H9 (cell line): ENCODE data around the gene DTD1. TPM values are rescaled to one million over a fixed set of nuclear protein-coding genes. Genes with fewer than 3 reads are reported as not detected.

ENCODE experiments used
- DNase-seq: peaks from one replicate; pipeline ENCODE4 v3.0.0-alpha.2; 2017
- H2AFZ ChIP-seq: one replicate; pipeline ENCODE4 v1.6.1; 2013; ENCODE audit warnings: mild to moderate bottlenecking, low read length, control low read depth, moderate library complexity
- H2AK5ac ChIP-seq: 2 replicates; pipeline ENCODE4 v1.6.1; 2013; ENCODE audit warnings: low read length, control low read depth, mixed read lengths; ENCODE audit not compliant: insufficient read length
- H2BK120ac ChIP-seq: one replicate; pipeline ENCODE4 v1.6.1; 2013; ENCODE audit warnings: low read depth, mild to moderate bottlenecking, low read length, control low read depth, inconsistent platforms; ENCODE audit not compliant: poor library complexity, severe bottlenecking
- H2BK12ac ChIP-seq: 2 replicates; pipeline ENCODE4 v1.6.1; 2013; ENCODE audit warnings: low read length, control low read depth, mixed read lengths, low read depth; ENCODE audit not compliant: insufficient read length
- H2BK15ac ChIP-seq: 2 replicates; pipeline ENCODE4 v1.6.1; 2013; ENCODE audit warnings: low read depth, low read length, control low read depth
- H2BK20ac ChIP-seq: one replicate; pipeline ENCODE4 v1.6.1; 2013; ENCODE audit warnings: low read depth, mild to moderate bottlenecking, low read length, control low read depth, inconsistent platforms; ENCODE audit not compliant: poor library complexity, severe bottlenecking
- H2BK5ac ChIP-seq: 2 replicates; pipeline ENCODE4 v1.6.1; 2013; ENCODE audit warnings: low read length, control low read depth, mixed read lengths; ENCODE audit not compliant: insufficient read length
- H3K14ac ChIP-seq: 2 replicates; pipeline ENCODE4 v1.6.1; 2013; ENCODE audit warnings: low read length, control low read depth; ENCODE audit not compliant: insufficient read depth
- H3K18ac ChIP-seq: 2 replicates; pipeline ENCODE4 v1.6.1; 2013; ENCODE audit warnings: low read depth, mild to moderate bottlenecking, mixed read lengths, low read length, control low read depth; ENCODE audit not compliant: insufficient read length
- H3K23ac ChIP-seq: 2 replicates; pipeline ENCODE4 v1.6.1; 2013; ENCODE audit warnings: low read length, control low read depth, mixed read lengths, low read depth; ENCODE audit not compliant: insufficient read length
- H3K23me2 ChIP-seq: 2 replicates; pipeline ENCODE4 v1.6.1; 2013; ENCODE audit warnings: low read depth, mild to moderate bottlenecking, mixed read lengths, low read length, control low read depth; ENCODE audit not compliant: insufficient read length, poor library complexity, severe bottlenecking
- H3K27ac ChIP-seq: 2 replicates; pipeline ENCODE4 v1.5.1; 2013; ENCODE audit warnings: low read length, control low read depth, mixed read lengths, low read depth; ENCODE audit not compliant: insufficient read length
- H3K27me3 ChIP-seq: 2 replicates; pipeline ENCODE4 v1.6.1; 2013; ENCODE audit warnings: low read length, control low read depth, inconsistent platforms; ENCODE audit not compliant: insufficient read depth
- H3K4ac ChIP-seq: 2 replicates; pipeline ENCODE4 v1.6.1; 2013; ENCODE audit warnings: low read depth, mild to moderate bottlenecking, control low read depth, inconsistent platforms, low read length, moderate library complexity
- H3K4me1 ChIP-seq: 2 replicates; pipeline ENCODE4 v1.6.1; 2013; ENCODE audit warnings: low read length, control low read depth, inconsistent platforms; ENCODE audit not compliant: insufficient read depth
- H3K4me2 ChIP-seq: 2 replicates; pipeline ENCODE4 v1.6.1; 2013; ENCODE audit warnings: low read length, control low read depth, mixed read lengths; ENCODE audit not compliant: insufficient read length, insufficient read depth
- H3K56ac ChIP-seq: 2 replicates; pipeline ENCODE4 v1.6.1; 2013; ENCODE audit warnings: low read depth, mild to moderate bottlenecking, mixed read lengths, low read length, control low read depth; ENCODE audit not compliant: insufficient read length
- H3K79me1 ChIP-seq: 2 replicates; pipeline ENCODE4 v1.6.1; 2013; ENCODE audit warnings: low read depth, mild to moderate bottlenecking, moderate library complexity, low read length, control low read depth, inconsistent platforms; ENCODE audit not compliant: insufficient read depth, poor library complexity, severe bottlenecking
- H3K79me2 ChIP-seq: 2 replicates; pipeline ENCODE4 v1.6.1; 2013; ENCODE audit warnings: low read length, control low read depth, inconsistent platforms; ENCODE audit not compliant: insufficient read depth
- H3K9ac ChIP-seq: 2 replicates; pipeline ENCODE4 v1.6.1; 2013; ENCODE audit warnings: low read length, control low read depth, mixed read lengths; ENCODE audit not compliant: insufficient read length; ENCODE audit errors: extremely low read depth
- H3K9me3 ChIP-seq: one replicate; pipeline ENCODE4 v1.6.1; 2013; ENCODE audit warnings: low read depth, low read length, inconsistent platforms; ENCODE audit not compliant: control insufficient read depth
- H3T11ph ChIP-seq: one replicate; pipeline ENCODE4 v1.6.1; 2013; ENCODE audit warnings: mild to moderate bottlenecking, low read length, control low read depth, inconsistent platforms
- H4K20me1 ChIP-seq: one replicate; pipeline ENCODE4 v1.6.1; 2013; ENCODE audit not compliant: control insufficient read depth, insufficient read length, insufficient read depth
- H4K5ac ChIP-seq: 2 replicates; pipeline ENCODE4 v1.6.1; 2013; ENCODE audit warnings: low read depth, mild to moderate bottlenecking, mixed read lengths, low read length, control low read depth; ENCODE audit not compliant: insufficient read length
- H4K8ac ChIP-seq: replicated peaks from 2 replicates; pipeline ENCODE4 v1.6.1; 2013; ENCODE audit warnings: low read length, control low read depth, mixed read lengths, low read depth; ENCODE audit not compliant: insufficient read length
- H4K91ac ChIP-seq: 2 replicates; pipeline ENCODE4 v1.6.1; 2013; ENCODE audit warnings: low read depth, mild to moderate bottlenecking, moderate library complexity, mixed read lengths, low read length, control low read depth; ENCODE audit not compliant: insufficient read length
- H3K27ac Mint-ChIP-seq, 3 experiments: 2 replicates in 2 of 3; 3 replicates in 1 of 3; pipeline ENCODE4 v1.8.0; 2020 to 2021; ENCODE audit warnings: mixed read lengths in 3 of 3, mild to moderate bottlenecking in 1 of 3, moderate library complexity in 1 of 3
- H3K27me3 Mint-ChIP-seq: 2 replicates; pipeline ENCODE4 v1.8.0; 2021; ENCODE audit warnings: low read depth, mild to moderate bottlenecking, moderate library complexity, mixed read lengths
- H3K36me3 Mint-ChIP-seq, 3 experiments: 2 replicates in 2 of 3; 3 replicates in 1 of 3; pipeline ENCODE4 v1.8.0; 2020 to 2021; ENCODE audit warnings: low read depth in 3 of 3, mixed read lengths in 3 of 3; ENCODE audit not compliant: insufficient read depth in 1 of 3
- H3K4me1 Mint-ChIP-seq, 2 experiments: 2 replicates each; pipeline ENCODE4 v1.8.0; 2020; ENCODE audit warnings: mixed read lengths in 2 of 2
- H3K4me3 Mint-ChIP-seq, 2 experiments: 2 replicates in 1 of 2; 3 replicates in 1 of 2; pipeline ENCODE4 v1.8.0; 2020 to 2021; ENCODE audit warnings: mild to moderate bottlenecking in 2 of 2, mixed read lengths in 2 of 2, moderate library complexity in 1 of 2
- H3K9me3 Mint-ChIP-seq, 2 experiments: 2 replicates in 1 of 2; 3 replicates in 1 of 2; pipeline ENCODE4 v1.8.0; 2020; ENCODE audit warnings: mild to moderate bottlenecking in 2 of 2, mixed read lengths in 2 of 2, moderate library complexity in 1 of 2
- CTCF ChIP-seq: fragments of 200-600 bp; sonication (generic); conservative IDR thresholded peaks from 3 replicates; pipeline ENCODE4 v1.8.0; 2021; ENCODE audit warnings: antibody characterized with exemption, mild to moderate bottlenecking
- WGBS: extraction: QIAGEN DNeasy Blood & Tissue Kit; methylation state at CpG from one replicate; pipeline ENCODE4 v1.1.7; 2013; ENCODE audit warnings: missing lambda C conversion rate, low lambda C conversion rate, mixed read lengths; ENCODE audit not compliant: insufficient read length; ENCODE audit errors: extremely low coverage; 5-methylcytosine and 5-hydroxymethylcytosine counted together
- total RNA-seq: library from RNA; stranded (reverse); gene quantifications from 2 replicates; pipeline ENCODE4 v1.2.1, GENCODE V29; 2021

DTD1 gene
- total RNA-seq, 1 experiment from 2014 or later: 62.0 TPM

- H3K9me3 Mint-ChIP-seq: no peaks in the 10 kb centered on the region
- Histone ChIP-seq H2BK120ac (no peak overlapping the region), H3K9ac (no peak overlapping the region), H3K79me2 (no peaks in the 10 kb centered on the region), H2AFZ (no peak overlapping the region), H3K27me3 (no peaks in the 10 kb centered on the region), H2BK5ac (no peak overlapping the region), H3K9me3 (no peaks in the 10 kb centered on the region), H3K4me2 (no peak overlapping the region), H3T11ph (no peak overlapping the region), H2BK20ac (no peak overlapping the region), H3K14ac (no peak overlapping the region), H3K4ac (no peak overlapping the region), H3K23ac (no peak overlapping the region), H4K5ac (no peak overlapping the region), H3K56ac (no peak overlapping the region), H4K20me1 (no peaks in the 10 kb centered on the region), H3K79me1 (no peaks in the 10 kb centered on the region), H2AK5ac (no peak overlapping the region), H2BK12ac (no peak overlapping the region), H3K27ac (no peak overlapping the region), H3K23me2 (no peaks in the 10 kb centered on the region), H4K8ac (no peak overlapping the region), H4K91ac (no peak overlapping the region), H3K4me1 (peaks cover 2% of the 10 kb centered on the region; the same call in 1 of the 2 replicates), H3K18ac (no peak overlapping the region), H2BK15ac (no peak overlapping the region)
- H3K4me3 Mint-ChIP-seq: no peak overlapping the region
- no peak for TF ChIP-seq CTCF
- H3K4me1 Mint-ChIP-seq: peaks cover 21 to 23% of the 10 kb centered on the region in 2 experiments
- peak overlapping the region in 2 of 3 experiments; percentile 48 to 82; a peak in 2 of 7 replicates for H3K27ac Mint-ChIP-seq
- no peak for DNase-seq
- H3K27me3 Mint-ChIP-seq: no peaks in the 10 kb centered on the region
- H3K36me3 Mint-ChIP-seq: no peaks in the 10 kb centered on the region; a peak in 2 of 7 replicates
- WGBS: no CpG with 5 or more reads among the region's 6 CpGs
Measured at GRCh38 chr20:18645851-18646250, 58.0 kb downstream of the DTD1 start.
